Psoas muscle (tissue), 8 donors: Measurements from ENCODE around the gene PACSIN2. TPM values are rescaled to one million over a fixed set of nuclear protein-coding genes. Genes with fewer than 3 reads are reported as not detected.
A peak's percentile ranks its signal among the peaks of the same experiment; 100 is the strongest.

Experiments
- ATAC-seq, 4 donors: fragments of 200-7000 bp; cut with Tn5 transposase; one replicate each; pipeline ENCODE4 v1.9.1; 2020; ENCODE audit warnings: moderate library complexity in 3 of 4, mild to moderate bottlenecking in 2 of 4
- DNase-seq, 2 donors: peaks; one replicate each; pipeline ENCODE4 v3.0.0-alpha.2; 2020
- H3K27ac ChIP-seq: fragments of 200-600 bp; one replicate; pipeline ENCODE4 v1.8.0; 2022
- H3K27me3 ChIP-seq, 3 donors: fragments of 200-600 bp in 1 of 3; one replicate each; pipeline versions ENCODE4 v1.6.1 to v1.8.0; 2013 to 2022; ENCODE audit warnings: low read length in 2 of 3, mild to moderate bottlenecking in 2 of 3, moderate library complexity in 1 of 3; ENCODE audit not compliant: insufficient read depth in 3 of 3
- H3K36me3 ChIP-seq, 2 donors: fragments of 200-600 bp in 1 of 2; one replicate each; pipeline versions ENCODE4 v1.6.1 to v1.8.0; 2013 to 2022; ENCODE audit warnings: low read depth in 1 of 2, mild to moderate bottlenecking in 1 of 2, moderate library complexity in 1 of 2; ENCODE audit not compliant: insufficient read depth in 1 of 2
- H3K4me1 ChIP-seq: fragments of 200-600 bp; one replicate; pipeline ENCODE4 v1.8.0; 2022
- H3K4me3 ChIP-seq: fragments of 200-600 bp; one replicate; pipeline ENCODE4 v1.8.0; 2022; ENCODE audit warnings: mild to moderate bottlenecking
- H3K9me3 ChIP-seq: fragments of 200-600 bp; one replicate; pipeline ENCODE4 v1.8.0; 2022
- WGBS, 3 donors: extraction: QIAGEN DNeasy Blood & Tissue Kit; methylation state at CpG; one replicate each; pipeline versions ENCODE4 v1.1.6 to v1.1.7; 2013; 5-methylcytosine and 5-hydroxymethylcytosine counted together
- intact Hi-C, 2 donors: fragments of 100-400 bp; cut with DNase I; formaldehyde crosslinking; loops; one replicate each; pipeline versions ENCODE4 v1.11.0 to v1.14.2; 2022
- polyA plus RNA-seq, 3 donors: library from polyadenylated mRNA; stranded (reverse); fragments of 200-250 nt; gene quantifications; one replicate each; pipeline ENCODE4 v1.2.3, GENCODE V29; 2013
- total RNA-seq, 4 donors: library from RNA; stranded (reverse); fragmentation: NEBNext Ultra II Directional in 2 of 4; extraction: Animal tissue kit (Norgen Biotek cat#: 25700) in 2 of 4; gene quantifications; one replicate each; pipeline versions ENCODE4 v1.2.1 to v1.2.4, GENCODE V29; 2021 to 2023
- TF ChIP-seq, protein P1 (sequence below): fragments of 200-600 bp; IDR thresholded peaks from one replicate; pipeline ENCODE4 v1.8.0; 2022; ENCODE audit warnings: antibody characterized with exemption
- donor health status: healthy with polysubstance abuse.
- donor health status: DM: no; HTN: no; CAD: no; lungs with moderate emphysema.
- donor health status: Bipolar disorder and iron deficiency.
- donor health status: healthy.
- donor health status: DM: yes; HTN: yes; CAD: no.
- donor health status: DM: no; HTN: no; CAD: no.
- donor health status: DM: no; HTN: no; CAD: no.
- donor health status: DM: yes; HTN: yes; CAD: no.

The PACSIN2 gene
- total and polyA plus RNA-seq, 7 donors: 21.0 to 52.2 (median 31.4) TPM

DNA sequence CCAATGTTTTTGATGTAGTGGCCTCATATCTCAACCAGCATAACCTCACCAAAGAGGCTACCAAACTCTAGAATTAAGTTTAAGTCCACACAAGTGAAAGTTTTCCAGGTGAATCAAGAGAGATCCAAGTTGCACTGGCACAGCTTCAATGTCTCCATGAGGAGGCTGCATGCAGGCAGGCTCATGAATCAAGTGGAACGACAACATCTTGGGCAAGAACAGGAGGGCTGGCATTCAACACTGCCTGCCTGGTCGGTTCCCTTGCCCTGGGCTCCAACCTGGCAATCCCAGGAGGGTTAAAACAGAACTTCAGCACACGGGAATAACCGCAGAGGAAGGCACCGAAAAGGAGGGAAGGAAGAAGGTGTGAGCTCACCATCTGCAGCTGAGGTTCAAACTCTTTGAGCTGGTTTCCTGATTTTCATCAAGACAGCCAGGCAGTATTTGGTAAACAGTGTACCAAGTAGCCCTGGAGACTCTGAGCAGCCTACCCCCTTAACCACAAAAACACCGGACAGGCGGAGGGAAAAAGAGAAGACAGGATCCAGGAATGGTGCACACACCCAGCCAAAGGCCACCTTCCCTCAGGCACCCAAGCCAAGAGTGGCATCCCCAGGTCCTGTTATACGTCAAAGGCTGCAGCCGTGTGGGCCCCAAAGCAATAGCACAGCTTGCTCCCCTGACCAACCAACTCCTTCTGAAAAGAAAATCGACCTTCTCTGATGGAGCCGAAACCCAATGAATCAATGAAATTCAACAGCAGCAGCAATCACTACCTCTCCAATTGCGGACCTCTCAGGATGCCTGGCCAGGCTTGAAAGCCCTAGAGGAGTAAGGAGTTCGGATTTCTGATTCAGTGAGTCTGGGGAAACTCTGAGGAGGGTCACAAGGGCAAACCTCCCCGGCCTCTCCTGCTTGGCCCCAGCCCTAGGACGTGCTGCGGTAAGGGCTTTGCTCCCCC is 1.3 kb downstream of the PACSIN2 start:
- no peak for DNase-seq
- TF ChIP-seq, protein P1, sequence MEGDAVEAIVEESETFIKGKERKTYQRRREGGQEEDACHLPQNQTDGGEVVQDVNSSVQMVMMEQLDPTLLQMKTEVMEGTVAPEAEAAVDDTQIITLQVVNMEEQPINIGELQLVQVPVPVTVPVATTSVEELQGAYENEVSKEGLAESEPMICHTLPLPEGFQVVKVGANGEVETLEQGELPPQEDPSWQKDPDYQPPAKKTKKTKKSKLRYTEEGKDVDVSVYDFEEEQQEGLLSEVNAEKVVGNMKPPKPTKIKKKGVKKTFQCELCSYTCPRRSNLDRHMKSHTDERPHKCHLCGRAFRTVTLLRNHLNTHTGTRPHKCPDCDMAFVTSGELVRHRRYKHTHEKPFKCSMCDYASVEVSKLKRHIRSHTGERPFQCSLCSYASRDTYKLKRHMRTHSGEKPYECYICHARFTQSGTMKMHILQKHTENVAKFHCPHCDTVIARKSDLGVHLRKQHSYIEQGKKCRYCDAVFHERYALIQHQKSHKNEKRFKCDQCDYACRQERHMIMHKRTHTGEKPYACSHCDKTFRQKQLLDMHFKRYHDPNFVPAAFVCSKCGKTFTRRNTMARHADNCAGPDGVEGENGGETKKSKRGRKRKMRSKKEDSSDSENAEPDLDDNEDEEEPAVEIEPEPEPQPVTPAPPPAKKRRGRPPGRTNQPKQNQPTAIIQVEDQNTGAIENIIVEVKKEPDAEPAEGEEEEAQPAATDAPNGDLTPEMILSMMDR: no peak
- WGBS, 3 donors: 7 to 10% (median 7%) methylated on average over 16 of the region's 16 CpGs
- H3K27me3 ChIP-seq: no peaks in the 10 kb centered on the region
- intact Hi-C loops: loop anchor here in 1 of 2 donors (5.0 kb wide), 2 partner anchors 74 to 106 kb away; partner anchors contain the start of gene TTLL1
- H3K4me3 ChIP-seq: peak overlapping the region; percentile 80
- H3K4me1 ChIP-seq: peaks cover 21% of the 10 kb centered on the region
- peak in 3 of 4 donors; percentile 1 to 57 (median 55) for ATAC-seq
- H3K36me3 ChIP-seq: no peaks in the 10 kb centered on the region
- peak overlapping the region; percentile 82 for H3K27ac ChIP-seq
- H3K9me3 ChIP-seq: no peaks in the 10 kb centered on the region

DNA sequence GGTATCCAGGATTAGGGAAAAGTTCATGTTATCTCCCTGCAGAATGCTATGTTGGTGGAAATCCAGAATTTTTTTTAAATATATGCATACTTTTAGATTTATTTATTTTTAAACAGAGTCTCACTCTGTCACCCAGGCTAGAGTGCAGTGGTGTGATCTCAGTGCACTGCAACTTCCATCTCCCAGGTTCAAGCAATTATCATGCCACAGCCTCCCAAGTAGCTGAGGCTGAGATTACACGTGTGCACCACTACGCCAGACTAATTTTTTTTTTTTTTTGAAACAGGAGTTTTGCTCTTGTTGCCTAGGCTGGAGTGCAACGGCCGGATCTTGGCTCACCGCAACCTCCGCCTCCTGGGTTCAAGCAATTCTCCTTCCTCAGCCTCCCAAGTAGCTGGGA is 2.6 kb downstream of the PACSIN2 start:
- 87 to 93% (median 88%) methylated on average over 6 of the region's 6 CpGs for WGBS, 3 donors
- DNase-seq (no peak), ATAC-seq (no peak)
- no peak overlapping the region for H3K27ac ChIP-seq
- TF ChIP-seq, protein P1: no peak
- no peak overlapping the region for H3K4me3 ChIP-seq
- H3K9me3 ChIP-seq: no peaks in the 10 kb centered on the region
- no peaks in the 10 kb centered on the region for H3K36me3 ChIP-seq
- peaks cover 34% of the 10 kb centered on the region for H3K4me1 ChIP-seq
- no peaks in the 10 kb centered on the region for H3K27me3 ChIP-seq
- intact Hi-C loops: loop anchor here in 1 of 2 donors (5.0 kb wide), 2 partner anchors 75 to 105 kb away; partner anchors contain the start of gene TTLL1

DNA sequence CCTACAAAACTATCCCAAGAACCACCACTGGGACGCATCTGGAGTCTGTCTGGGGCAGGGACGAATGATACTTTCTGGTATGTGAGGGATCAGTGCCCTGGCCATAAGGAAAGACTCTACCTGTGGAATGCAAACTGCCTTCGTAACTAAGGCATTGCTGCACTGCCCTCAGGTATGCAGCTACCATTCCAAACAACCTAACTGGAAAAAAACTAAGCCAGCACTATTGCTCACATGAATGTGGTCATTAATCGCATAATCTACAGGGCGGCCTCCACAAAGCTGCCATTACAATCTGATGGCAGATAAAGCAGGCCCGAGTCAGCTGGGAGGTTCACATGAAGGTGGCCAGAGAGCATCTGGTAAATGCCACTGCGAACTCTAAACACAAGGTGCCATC is 3.9 kb downstream of the PACSIN2 start:
- Histone ChIP-seq H3K36me3 (no peaks in the 10 kb centered on the region), H3K4me3 (no peak overlapping the region), H3K9me3 (no peaks in the 10 kb centered on the region), H3K27ac (no peak overlapping the region), H3K4me1 (peaks cover 36% of the 10 kb centered on the region), H3K27me3 (no peaks in the 10 kb centered on the region)
- intact Hi-C loops: loop anchor here in 1 of 2 donors (5.0 kb wide), 2 partner anchors 76 to 104 kb away; partner anchors contain the start of gene TTLL1
- 87 to 91% (median 89%) methylated on average over 7 of the region's 7 CpGs for WGBS, 3 donors
- TF ChIP-seq, protein P1: no peak
- DNase-seq: no peak
- ATAC-seq: no peak

DNA sequence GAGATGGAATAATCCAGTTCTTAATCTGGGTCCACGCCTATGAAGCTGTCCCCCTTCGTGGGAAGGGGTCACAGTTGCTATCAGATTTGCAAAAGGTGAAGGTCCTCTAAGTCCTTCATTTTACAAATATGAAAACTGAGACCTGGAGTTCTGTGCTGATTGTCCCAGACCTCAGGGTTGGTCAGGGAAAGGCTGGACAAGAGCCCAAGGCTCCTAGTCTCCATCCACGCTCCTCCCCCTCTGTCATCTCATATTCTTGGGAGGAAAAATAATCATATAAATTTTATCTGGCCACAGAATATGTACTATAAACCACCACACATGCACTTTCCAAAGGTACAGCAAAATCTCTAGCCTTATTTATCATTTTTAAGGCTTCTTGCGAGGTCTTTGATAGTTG is 5.5 kb downstream of the PACSIN2 start:
- Histone ChIP-seq H3K4me1 (peaks cover 36% of the 10 kb centered on the region), H3K36me3 (no peaks in the 10 kb centered on the region), H3K27me3 (no peaks in the 10 kb centered on the region), H3K9me3 (no peaks in the 10 kb centered on the region), H3K27ac (no peak overlapping the region), H3K4me3 (no peak overlapping the region)
- intact Hi-C loops: no loop called here
- WGBS, 3 donors: 85 to 90% (median 86%) methylated on average over 4 of the region's 4 CpGs
- ATAC-seq: no peak
- TF ChIP-seq, protein P1: no peak
- no peak for DNase-seq
